Neural cell (in vitro differentiated cells): ENCODE measurements around the gene GFRA4.

ENCODE experiments used
- EZH2 ChIP-seq: fragments of 200-600, 300-800 bp; shearing (Covaris generic), sonication (generic); IDR thresholded peaks from 2 replicates; pipeline ENCODE4 v1.6.1; 2014; ENCODE audit warnings: antibody characterized with exemption, low read length, borderline replicate concordance, mild to moderate bottlenecking; ENCODE audit not compliant: insufficient read depth, poor library complexity, severe bottlenecking
- POLR2AphosphoS5 ChIP-seq: IDR thresholded peaks from 2 replicates; pipeline ENCODE4 v1.6.1; 2012
- RAD21 ChIP-seq: fragments of 450-650 bp; conservative IDR thresholded peaks from 2 replicates; pipeline ENCODE4 v1.6.1; 2014; ENCODE audit warnings: antibody characterized with exemption, mild to moderate bottlenecking, moderate library complexity
- TAF1 ChIP-seq: IDR thresholded peaks from 2 replicates; pipeline ENCODE4 v1.6.1; 2012; ENCODE audit warnings: low read depth
- TF ChIP-seq, protein P1 (sequence below): fragments of 450-650 bp; IDR thresholded peaks from 2 replicates; pipeline ENCODE4 v1.5.1; 2014; ENCODE audit warnings: antibody characterized with exemption, mild to moderate bottlenecking, moderate library complexity; ENCODE audit not compliant: poor library complexity, severe bottlenecking

DNA sequence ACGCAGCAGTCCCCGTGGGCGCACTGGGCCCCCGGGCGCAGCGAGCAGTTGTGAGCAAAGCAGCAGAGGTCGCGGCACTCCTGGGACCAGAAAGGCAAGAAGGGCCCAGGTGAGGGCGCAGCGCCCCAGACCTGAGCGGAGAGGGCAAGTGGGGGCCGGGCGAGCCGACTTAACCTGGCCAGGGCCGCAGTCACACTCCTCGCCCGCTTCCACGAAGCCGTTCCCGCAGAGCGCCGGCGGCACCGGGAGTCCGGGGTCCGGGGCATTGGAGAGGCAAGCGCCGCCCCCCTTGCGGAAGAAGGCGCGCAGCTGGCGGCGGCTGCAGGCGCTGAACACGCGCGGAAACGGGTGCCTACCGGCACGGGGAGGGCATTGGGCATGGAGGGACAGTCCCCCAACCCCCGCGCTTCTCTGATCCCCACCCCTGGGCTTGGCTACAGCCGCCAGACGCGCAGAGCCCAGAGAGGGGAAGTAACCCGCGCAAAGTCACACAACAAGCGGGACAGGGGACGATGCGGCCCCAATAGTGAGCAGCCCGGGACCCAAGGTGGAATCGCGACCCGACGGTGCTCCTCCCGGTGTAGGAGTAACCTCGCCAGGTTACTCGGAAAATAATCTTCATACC, 9.5 kb upstream of the GFRA4 start:
- TF ChIP-seq, protein P1, sequence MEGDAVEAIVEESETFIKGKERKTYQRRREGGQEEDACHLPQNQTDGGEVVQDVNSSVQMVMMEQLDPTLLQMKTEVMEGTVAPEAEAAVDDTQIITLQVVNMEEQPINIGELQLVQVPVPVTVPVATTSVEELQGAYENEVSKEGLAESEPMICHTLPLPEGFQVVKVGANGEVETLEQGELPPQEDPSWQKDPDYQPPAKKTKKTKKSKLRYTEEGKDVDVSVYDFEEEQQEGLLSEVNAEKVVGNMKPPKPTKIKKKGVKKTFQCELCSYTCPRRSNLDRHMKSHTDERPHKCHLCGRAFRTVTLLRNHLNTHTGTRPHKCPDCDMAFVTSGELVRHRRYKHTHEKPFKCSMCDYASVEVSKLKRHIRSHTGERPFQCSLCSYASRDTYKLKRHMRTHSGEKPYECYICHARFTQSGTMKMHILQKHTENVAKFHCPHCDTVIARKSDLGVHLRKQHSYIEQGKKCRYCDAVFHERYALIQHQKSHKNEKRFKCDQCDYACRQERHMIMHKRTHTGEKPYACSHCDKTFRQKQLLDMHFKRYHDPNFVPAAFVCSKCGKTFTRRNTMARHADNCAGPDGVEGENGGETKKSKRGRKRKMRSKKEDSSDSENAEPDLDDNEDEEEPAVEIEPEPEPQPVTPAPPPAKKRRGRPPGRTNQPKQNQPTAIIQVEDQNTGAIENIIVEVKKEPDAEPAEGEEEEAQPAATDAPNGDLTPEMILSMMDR = no peak
- no peak for TF ChIP-seq RAD21
- no peak for TF ChIP-seq EZH2
- TF ChIP-seq POLR2AphosphoS5 = no peak
- no peak for TF ChIP-seq TAF1
